ES-I3 (cell line): ENCODE data around the gene HOXD11.

Source experiments
- H3K36me3 ChIP-seq: 2 replicates; pipeline ENCODE4 v1.6.1; 2013; ENCODE audit warnings: mild to moderate bottlenecking, low read length, control low read depth, moderate library complexity; ENCODE audit not compliant: insufficient read depth
- H3K4me1 ChIP-seq: 2 replicates; pipeline ENCODE4 v1.6.1; 2013; ENCODE audit warnings: mild to moderate bottlenecking, control low read depth, low read length; ENCODE audit not compliant: insufficient read depth
- H3K9ac ChIP-seq: 2 replicates; pipeline ENCODE4 v1.6.1; 2013; ENCODE audit warnings: low read depth, mild to moderate bottlenecking, low read length, moderate library complexity
- H3K9me3 ChIP-seq: 2 replicates; pipeline ENCODE4 v1.6.1; 2013; ENCODE audit warnings: mild to moderate bottlenecking, low read length, moderate library complexity; ENCODE audit not compliant: control insufficient read depth, insufficient read depth

HOXD11 gene

GRCh38 chr2:176123411-176124109, 16.5 kb downstream of the HOXD11 start:
- H3K9ac ChIP-seq, result peak overlapping the region; percentile 24; the same call in 1 of the 2 replicates
- H3K4me1 ChIP-seq, result no peaks in the 10 kb centered on the region
- no peaks in the 10 kb centered on the region for H3K36me3 ChIP-seq
- no peaks in the 10 kb centered on the region for H3K9me3 ChIP-seq

- Histone ChIP-seq H3K9ac (no peak overlapping the region), H3K36me3 (no peaks in the 10 kb centered on the region), H3K9me3 (no peaks in the 10 kb centered on the region), H3K4me1 (no peaks in the 10 kb centered on the region)
These were observed 17.2 kb downstream of the HOXD11 start for GRCh38 chr2:176124110-176124946.

- Histone ChIP-seq H3K36me3 (no peaks in the 10 kb centered on the region), H3K9ac (no peak overlapping the region), H3K4me1 (no peaks in the 10 kb centered on the region), H3K9me3 (no peaks in the 10 kb centered on the region)
These were observed 18.1 kb downstream of the HOXD11 start for GRCh38 chr2:176124947-176125771.

GRCh38 chr2:176125772-176126054, 18.6 kb downstream of the HOXD11 start:
- Histone ChIP-seq H3K36me3 (no peaks in the 10 kb centered on the region), H3K4me1 (no peaks in the 10 kb centered on the region), H3K9ac (no peak overlapping the region), H3K9me3 (no peaks in the 10 kb centered on the region)

DNA sequence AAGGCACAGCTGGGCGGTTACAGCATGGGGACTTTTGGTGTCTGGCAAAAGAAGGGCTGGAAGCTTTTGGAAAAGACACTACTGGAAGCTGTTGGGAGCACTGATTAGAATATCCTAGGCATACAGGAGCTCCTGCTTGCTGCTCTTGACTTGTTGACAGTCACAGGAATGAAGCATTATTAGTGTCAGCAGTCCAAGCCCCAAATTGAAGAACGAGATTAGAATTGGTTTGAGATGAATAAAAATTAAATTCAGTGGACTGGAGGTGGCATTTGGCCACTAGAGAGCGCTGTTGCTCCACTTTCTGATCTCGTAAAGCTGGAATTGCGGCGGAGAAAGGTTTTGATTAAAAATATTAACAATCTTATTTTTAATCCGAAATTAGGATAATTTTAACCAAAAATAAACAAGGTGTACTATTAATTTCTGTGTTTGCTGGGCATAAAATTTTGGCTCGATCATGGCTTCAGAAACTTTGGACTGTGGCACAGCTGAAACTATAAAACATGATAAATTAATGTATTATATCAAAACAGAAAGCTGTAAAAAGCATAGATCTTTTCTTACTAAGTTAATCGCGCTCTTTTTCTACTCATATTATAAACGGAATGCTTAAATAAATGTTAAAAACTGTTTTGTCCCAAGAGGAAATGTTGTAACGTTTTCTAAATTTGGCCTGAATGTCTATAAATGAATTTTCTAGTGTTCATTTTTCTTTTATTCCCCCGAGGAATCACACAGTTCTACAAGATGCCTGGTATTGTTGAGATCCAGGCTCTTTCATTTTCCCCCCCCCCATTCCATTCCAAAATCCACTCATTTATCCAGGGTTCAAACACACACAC, 20.1 kb downstream of the HOXD11 start:
- Histone ChIP-seq H3K4me1 (0 out of 2 replicates have a peak, but pooled peaks cover under 1% of the 10 kb centered on the region), H3K9ac (no peak overlapping the region), H3K9me3 (no peaks in the 10 kb centered on the region), H3K36me3 (no peaks in the 10 kb centered on the region)

- Histone ChIP-seq H3K9ac (no peak overlapping the region), H3K4me1 (0 out of 2 replicates have a peak, but pooled peaks cover 3% of the 10 kb centered on the region)
These were observed 20.6 kb downstream of the HOXD11 start for GRCh38 chr2:176127774-176128072.

DNA sequence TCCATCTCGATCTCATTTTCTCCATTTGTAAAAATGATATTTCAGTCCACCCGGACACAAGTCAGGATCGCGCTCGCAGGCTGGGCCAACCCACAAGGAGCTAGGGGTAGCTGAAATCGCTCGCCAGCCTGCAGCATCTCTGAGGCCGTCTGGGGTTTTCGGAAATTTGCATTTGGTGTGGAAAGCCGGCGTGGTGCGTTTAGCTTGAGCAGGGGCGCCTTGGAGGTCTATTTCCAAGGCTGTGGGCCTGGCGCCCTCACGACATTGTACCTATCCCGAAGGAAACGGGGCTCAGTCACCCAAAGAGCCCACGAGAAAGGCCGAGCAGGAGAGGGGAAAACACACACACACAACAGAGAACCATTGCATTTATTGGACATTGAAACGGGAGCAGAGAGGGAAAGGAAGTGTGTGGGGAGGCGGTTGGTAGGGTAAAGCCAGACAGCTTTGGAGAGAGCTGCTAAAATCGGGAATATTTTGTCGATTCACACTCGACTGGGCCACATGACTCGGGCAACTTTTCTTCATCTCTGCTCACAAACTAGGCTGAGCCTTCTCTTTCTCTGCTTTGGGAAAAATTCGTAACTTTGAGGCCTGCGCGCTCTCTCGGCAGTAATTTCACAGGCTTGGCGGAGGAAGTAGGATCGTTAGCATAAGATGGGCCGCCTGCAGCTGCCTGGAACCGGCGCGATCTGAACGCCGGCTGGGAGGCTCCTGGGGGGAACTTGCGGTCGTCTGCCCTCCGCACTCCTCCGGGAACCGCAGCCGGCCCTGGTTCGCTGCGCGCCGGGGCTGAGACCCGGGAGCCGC, 21.3 kb downstream of the HOXD11 start:
- H3K9me3 ChIP-seq, result no peaks in the 10 kb centered on the region
- no peaks in the 10 kb centered on the region for H3K36me3 ChIP-seq
- H3K4me1 ChIP-seq, result 0 out of 2 replicates have a peak, but pooled peaks cover 3% of the 10 kb centered on the region
- H3K9ac ChIP-seq, result peak overlapping the region; percentile 32; the same call in 1 of the 2 replicates

More at GRCh38 chr2:176127774-176128072, 20.6 kb downstream of the HOXD11 start:
- Histone ChIP-seq H3K36me3 (no peaks in the 10 kb centered on the region), H3K9me3 (no peaks in the 10 kb centered on the region)

DNA sequence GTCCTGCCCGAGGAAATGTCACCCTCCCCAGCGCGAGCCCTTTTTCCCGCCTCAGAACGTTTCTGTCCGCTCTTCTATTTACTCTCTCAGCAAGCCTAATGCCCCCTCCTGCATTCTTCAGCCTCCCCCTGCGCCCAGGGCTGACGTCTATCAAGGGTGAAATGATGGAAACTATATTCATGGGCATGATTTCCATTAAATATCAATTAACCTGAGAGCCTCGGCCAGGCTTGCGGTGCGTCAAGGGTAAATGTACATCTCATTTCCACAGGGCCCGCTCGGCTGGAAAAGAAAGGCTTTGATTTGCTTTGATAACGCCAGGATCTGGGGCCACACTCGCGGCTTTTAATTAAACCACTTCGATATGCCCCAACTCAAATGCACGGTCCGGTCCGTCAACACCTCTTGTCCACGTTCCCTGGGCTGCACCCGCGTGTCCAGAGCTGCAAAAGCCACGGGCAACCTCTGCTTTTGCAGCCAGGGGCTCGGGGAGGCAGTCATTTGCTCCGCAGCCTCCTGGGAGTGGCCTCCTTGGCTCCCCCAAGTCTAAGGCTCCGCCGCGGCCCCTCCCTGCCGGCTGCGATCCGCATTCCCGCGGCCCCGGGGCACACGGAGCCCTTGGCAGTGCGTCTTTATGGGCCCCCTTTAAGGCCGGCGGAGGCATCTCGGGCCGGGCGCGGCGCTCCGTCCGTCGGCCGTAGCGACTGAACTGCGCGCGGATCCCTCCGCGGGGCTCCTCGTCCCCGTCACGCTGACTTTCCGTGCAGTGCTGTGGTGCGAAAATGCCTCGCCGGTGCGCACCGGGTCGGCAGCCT, 22.1 kb downstream of the HOXD11 start, which contains the start of gene HOXD8:
TSS of gene HOXD8 (plus strand) at position 724 of the 815 bp plus-strand sequence. CDS start 662 bp downstream, outside the sequence.
- Histone ChIP-seq H3K36me3 (no peaks in the 10 kb centered on the region), H3K9ac (peak within 1 kb of the TSS; percentile 32; the same call in 1 of the 2 replicates)

DNA sequence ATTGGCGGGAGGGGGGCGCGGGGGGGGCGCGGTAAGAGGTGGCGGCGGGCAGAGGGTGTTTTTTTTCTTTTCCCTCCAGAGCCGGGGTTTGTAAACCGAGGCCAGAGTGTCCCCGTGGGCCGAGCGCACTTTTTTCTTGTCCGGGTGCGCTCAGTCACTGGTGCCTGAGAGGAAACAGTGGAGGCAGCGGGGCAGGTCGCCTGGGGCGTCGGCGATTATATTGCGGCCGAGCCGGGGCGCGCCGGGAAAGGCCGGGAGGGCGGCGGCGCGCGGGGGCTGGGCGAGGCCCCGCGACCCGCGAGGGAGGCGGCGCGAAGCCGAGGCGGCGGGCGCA, 22.7 kb downstream of the HOXD11 start:
- Histone ChIP-seq H3K9ac (peak overlapping the region; percentile 28; the same call in 1 of the 2 replicates), H3K4me1 (0 out of 2 replicates have a peak, but pooled peaks cover 3% of the 10 kb centered on the region), H3K36me3 (no peaks in the 10 kb centered on the region), H3K9me3 (no peaks in the 10 kb centered on the region)

More for the DNA sequence above, 22.1 kb downstream of the HOXD11 start, which contains the start of gene HOXD8:
- 0 out of 2 replicates have a peak, but pooled peaks cover 3% of the 10 kb centered on the region for H3K4me1 ChIP-seq
- H3K9me3 ChIP-seq, result no peaks in the 10 kb centered on the region

DNA sequence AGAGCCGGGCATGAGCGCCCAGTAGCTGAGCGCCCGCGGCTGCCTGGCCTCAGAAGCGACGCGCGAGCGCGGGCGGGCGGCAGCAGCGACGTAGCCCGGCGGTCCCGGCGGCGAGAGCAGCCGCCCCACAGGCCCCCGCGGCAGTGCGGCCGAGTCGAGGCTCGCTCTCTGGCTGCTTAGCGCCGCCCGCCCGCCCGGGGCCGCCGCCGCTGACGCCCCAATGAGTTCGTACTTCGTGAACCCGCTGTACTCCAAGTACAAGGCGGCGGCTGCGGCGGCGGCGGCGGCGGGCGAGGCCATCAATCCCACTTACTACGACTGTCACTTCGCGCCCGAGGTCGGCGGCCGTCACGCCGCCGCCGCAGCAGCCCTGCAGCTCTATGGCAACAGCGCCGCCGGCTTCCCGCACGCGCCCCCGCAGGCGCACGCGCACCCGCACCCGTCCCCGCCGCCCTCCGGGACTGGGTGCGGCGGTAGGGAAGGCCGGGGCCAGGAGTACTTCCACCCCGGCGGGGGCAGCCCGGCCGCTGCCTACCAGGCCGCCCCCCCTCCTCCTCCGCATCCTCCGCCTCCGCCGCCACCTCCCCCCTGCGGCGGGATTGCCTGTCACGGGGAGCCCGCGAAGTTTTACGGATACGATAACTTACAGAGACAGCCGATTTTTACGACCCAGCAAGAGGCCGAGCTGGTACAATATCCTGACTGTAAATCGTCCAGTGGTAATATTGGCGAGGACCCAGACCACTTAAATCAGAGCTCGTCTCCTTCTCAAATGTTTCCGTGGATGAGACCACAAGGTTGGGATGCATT, 23.3 kb downstream of the HOXD11 start:
- Histone ChIP-seq H3K4me1 (0 out of 2 replicates have a peak, but pooled peaks cover 3% of the 10 kb centered on the region), H3K36me3 (no peaks in the 10 kb centered on the region), H3K9ac (peak overlapping the region; percentile 28; the same call in 1 of the 2 replicates), H3K9me3 (no peaks in the 10 kb centered on the region; the same call in 1 of the 2 replicates)

DNA sequence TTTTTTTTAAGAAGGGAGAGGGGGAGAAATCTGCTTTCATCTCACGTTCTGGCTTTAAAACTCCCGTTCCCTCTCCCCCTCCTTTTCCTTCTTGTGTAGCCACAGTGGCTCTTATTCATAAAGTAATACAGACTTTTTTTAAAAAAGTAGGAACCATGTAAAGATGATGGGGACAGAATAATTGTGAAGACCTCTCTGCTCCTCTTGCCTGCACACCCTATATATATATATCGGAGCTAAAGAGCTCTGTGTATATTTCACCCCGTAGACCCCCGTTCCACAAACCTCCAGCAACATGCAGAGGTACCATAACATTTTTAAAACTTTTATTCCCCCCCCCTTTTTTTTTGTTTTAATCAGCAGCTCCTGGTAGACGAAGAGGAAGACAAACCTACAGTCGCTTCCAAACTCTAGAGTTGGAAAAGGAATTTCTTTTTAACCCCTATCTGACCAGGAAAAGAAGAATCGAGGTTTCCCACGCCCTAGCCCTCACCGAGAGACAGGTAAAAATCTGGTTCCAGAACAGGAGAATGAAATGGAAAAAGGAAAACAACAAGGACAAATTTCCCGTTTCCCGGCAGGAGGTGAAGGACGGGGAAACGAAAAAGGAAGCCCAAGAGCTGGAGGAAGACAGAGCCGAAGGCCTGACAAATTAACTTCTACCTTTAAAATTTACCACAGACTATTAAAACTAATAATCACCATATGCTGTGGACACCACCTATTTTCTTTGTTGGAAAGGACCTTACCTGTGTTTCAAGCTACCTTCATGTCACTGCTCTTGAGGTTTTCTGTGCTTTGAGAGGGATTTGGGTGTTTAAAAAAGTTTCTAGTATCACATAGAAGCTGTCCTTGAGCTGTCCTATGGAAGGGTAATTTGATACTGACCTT, 24.1 kb downstream of the HOXD11 start:
- no peaks in the 10 kb centered on the region; the same call in 1 of the 2 replicates for H3K9me3 ChIP-seq
- no peak overlapping the region; the same call in 1 of the 2 replicates for H3K9ac ChIP-seq
- no peaks in the 10 kb centered on the region for H3K36me3 ChIP-seq
- H3K4me1 ChIP-seq, result 0 out of 2 replicates have a peak, but pooled peaks cover 3% of the 10 kb centered on the region
